ENCODE measurements around the gene KHK.

Gene KHK

DNA sequence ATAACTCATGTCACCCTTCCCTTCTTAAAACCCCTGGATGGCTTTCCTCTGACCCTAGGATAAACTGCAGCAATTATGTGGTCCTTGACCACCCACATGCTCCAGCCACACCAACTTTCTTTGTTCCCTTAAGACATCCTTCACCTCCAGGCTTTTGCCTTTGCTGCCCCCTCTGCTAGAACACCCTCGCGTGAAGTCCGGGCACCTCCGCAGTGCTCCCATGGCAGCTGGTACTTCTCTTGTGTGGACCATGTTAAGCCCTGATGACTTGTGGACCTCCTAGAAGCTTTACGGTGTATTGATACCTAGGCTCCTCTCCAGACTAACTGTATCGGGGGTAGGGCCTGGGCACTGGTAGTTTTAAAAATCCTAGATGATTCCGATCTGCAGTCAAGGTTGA lies 36.2 kb downstream of the KHK start:
- peak overlapping the region; percentile 44; the same call in 1 of the 2 replicates for H3K27ac ChIP-seq (replicated peaks)
- TF ChIP-seq SPI1 (IDR thresholded peaks at IDR 0.05; ENCODE audit: borderline replicate concordance, low read depth) (no peak), POLR2AphosphoS5 (IDR thresholded peaks at IDR 0.05; ENCODE audit: low read depth) (no peak), GABPA (IDR thresholded peaks at IDR 0.05; ENCODE audit: low read depth) (no peak)
- TF ChIP-seq, protein P1, sequence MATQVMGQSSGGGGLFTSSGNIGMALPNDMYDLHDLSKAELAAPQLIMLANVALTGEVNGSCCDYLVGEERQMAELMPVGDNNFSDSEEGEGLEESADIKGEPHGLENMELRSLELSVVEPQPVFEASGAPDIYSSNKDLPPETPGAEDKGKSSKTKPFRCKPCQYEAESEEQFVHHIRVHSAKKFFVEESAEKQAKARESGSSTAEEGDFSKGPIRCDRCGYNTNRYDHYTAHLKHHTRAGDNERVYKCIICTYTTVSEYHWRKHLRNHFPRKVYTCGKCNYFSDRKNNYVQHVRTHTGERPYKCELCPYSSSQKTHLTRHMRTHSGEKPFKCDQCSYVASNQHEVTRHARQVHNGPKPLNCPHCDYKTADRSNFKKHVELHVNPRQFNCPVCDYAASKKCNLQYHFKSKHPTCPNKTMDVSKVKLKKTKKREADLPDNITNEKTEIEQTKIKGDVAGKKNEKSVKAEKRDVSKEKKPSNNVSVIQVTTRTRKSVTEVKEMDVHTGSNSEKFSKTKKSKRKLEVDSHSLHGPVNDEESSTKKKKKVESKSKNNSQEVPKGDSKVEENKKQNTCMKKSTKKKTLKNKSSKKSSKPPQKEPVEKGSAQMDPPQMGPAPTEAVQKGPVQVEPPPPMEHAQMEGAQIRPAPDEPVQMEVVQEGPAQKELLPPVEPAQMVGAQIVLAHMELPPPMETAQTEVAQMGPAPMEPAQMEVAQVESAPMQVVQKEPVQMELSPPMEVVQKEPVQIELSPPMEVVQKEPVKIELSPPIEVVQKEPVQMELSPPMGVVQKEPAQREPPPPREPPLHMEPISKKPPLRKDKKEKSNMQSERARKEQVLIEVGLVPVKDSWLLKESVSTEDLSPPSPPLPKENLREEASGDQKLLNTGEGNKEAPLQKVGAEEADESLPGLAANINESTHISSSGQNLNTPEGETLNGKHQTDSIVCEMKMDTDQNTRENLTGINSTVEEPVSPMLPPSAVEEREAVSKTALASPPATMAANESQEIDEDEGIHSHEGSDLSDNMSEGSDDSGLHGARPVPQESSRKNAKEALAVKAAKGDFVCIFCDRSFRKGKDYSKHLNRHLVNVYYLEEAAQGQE (IDR thresholded peaks at IDR 0.05; ENCODE audit: insufficient replicate concordance, low read depth): no peak
- TF ChIP-seq, protein P2, sequence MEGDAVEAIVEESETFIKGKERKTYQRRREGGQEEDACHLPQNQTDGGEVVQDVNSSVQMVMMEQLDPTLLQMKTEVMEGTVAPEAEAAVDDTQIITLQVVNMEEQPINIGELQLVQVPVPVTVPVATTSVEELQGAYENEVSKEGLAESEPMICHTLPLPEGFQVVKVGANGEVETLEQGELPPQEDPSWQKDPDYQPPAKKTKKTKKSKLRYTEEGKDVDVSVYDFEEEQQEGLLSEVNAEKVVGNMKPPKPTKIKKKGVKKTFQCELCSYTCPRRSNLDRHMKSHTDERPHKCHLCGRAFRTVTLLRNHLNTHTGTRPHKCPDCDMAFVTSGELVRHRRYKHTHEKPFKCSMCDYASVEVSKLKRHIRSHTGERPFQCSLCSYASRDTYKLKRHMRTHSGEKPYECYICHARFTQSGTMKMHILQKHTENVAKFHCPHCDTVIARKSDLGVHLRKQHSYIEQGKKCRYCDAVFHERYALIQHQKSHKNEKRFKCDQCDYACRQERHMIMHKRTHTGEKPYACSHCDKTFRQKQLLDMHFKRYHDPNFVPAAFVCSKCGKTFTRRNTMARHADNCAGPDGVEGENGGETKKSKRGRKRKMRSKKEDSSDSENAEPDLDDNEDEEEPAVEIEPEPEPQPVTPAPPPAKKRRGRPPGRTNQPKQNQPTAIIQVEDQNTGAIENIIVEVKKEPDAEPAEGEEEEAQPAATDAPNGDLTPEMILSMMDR (IDR thresholded peaks at IDR 0.05; ENCODE audit: insufficient read depth, low read length): no peak
- H3K27me3 ChIP-seq (ENCODE audit: insufficient read depth, poor library complexity, severe bottlenecking): no peaks in the 10 kb centered on the region
- no peak overlapping the region; the same call in 1 of the 2 replicates for H3K4me3 ChIP-seq (replicated peaks; ENCODE audit: insufficient read depth, low read length)
- DNase-seq (ENCODE audit: low read depth in 1 of 2, low spot score in 1 of 2): no peak

GRCh38 chr2:27123302-27124150 lies 37.0 kb downstream of the KHK start, which contains the start of gene ABHD1:
ABHD1 (plus strand) TSS chr2:27123815; CDS start chr2:27123949, 134 bp downstream.
- peak in 1 of 2 experiments; percentile 73 for DNase-seq (ENCODE audit: low read depth in 1 of 2, low spot score in 1 of 2)
- Histone ChIP-seq H3K4me3 (replicated peaks; ENCODE audit: insufficient read depth, low read length) (peak within 1 kb of the TSS; percentile 72), H3K27ac (replicated peaks) (peak within 1 kb of the TSS; percentile 44), H3K27me3 (ENCODE audit: insufficient read depth, poor library complexity, severe bottlenecking) (no peaks in the 10 kb centered on the region)
- TF ChIP-seq, protein P1 (IDR thresholded peaks at IDR 0.05; ENCODE audit: insufficient replicate concordance, low read depth): peak; percentile 4
- no peak for TF ChIP-seq SPI1 (IDR thresholded peaks at IDR 0.05; ENCODE audit: borderline replicate concordance, low read depth)

- TF ChIP-seq, protein P2 (IDR thresholded peaks at IDR 0.05; ENCODE audit: insufficient read depth, low read length): no peak
- TF ChIP-seq, protein P1 (IDR thresholded peaks at IDR 0.05; ENCODE audit: insufficient replicate concordance, low read depth): no peak
- no peak for TF ChIP-seq SPI1 (IDR thresholded peaks at IDR 0.05; ENCODE audit: borderline replicate concordance, low read depth)
- TF ChIP-seq POLR2AphosphoS5 (IDR thresholded peaks at IDR 0.05; ENCODE audit: low read depth): no peak
- H3K27me3 ChIP-seq (ENCODE audit: insufficient read depth, poor library complexity, severe bottlenecking): no peaks in the 10 kb centered on the region
- no peak overlapping the region for H3K4me3 ChIP-seq (replicated peaks; ENCODE audit: insufficient read depth, low read length)
- H3K27ac ChIP-seq (replicated peaks): no peak overlapping the region
- no peak for DNase-seq (ENCODE audit: low read depth in 1 of 2, low spot score in 1 of 2)
Measured at GRCh38 chr2:27125104-27125503, 38.5 kb downstream of the KHK start.

All from HL-60 (cell line).